HG03108 (cell line): Measurements from ENCODE around the gene DIP2B.
"Not testable (repeated sequence)": the region's sequence is repeated elsewhere in the genome, so short reads cannot be mapped to it uniquely, and the experiment has no call there.

Experiments
- ATAC-seq: cut with Tn5 transposase; IDR thresholded peaks from one replicate; pipeline ENCODE4 v1.9.1; 2021; ENCODE audit warnings: moderate library complexity; ENCODE audit not compliant: unreplicated experiment

The DIP2B gene

DNA sequence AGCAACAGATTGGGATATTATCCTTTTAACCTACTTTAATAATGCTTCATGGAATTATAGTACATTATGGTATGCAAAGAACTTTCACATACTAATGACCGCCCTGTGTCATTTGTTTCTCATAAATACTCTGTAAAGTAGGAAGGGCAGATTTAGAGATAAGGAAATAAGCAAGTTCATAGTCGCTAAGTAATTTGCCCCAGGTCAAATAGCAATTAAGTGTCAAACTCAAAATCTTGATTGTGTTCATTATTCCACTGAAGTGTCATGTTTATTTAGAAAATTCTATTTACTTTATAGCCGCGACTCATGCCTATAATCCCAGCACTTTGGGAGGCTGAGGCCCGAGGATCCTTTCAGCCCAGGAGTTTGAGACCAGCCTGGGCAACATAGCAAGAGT is 160.4 kb downstream of the DIP2B start:
- no peak for ATAC-seq

GRCh38 chr12:50665609-50666008 is 160.8 kb downstream of the DIP2B start:
- no peak for ATAC-seq

GRCh38 chr12:50666023-50666422 is 161.2 kb downstream of the DIP2B start:
- ATAC-seq: no peak

- ATAC-seq: no peak
These were observed 167.4 kb downstream of the DIP2B start for GRCh38 chr12:50672158-50672557.

GRCh38 chr12:50676756-50677155 is 172.0 kb downstream of the DIP2B start:
- no peak for ATAC-seq

DNA sequence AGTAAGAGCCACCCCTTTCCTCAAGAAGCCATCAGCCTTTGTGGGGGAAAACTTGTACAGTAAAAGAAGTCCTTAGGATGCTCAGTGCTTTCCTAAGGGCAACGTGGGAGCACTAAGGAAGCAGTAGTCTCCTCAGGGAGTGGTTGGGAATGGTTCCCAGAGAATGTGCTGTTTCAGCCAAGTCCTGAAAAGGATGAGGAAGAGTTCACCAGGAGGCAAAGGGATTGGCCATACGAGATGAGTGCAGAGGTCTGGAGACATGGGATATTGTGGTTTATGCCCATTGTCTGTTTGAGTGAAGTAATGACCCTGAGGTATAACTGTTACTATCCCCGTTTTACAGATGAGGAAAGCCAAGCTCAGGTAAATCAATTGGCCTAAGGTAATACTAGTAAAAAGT is 173.1 kb downstream of the DIP2B start:
- no peak for ATAC-seq

- no peak for ATAC-seq
These were observed 174.0 kb downstream of the DIP2B start for GRCh38 chr12:50678650-50679365.

GRCh38 chr12:50679612-50680011 is 174.8 kb downstream of the DIP2B start:
- no peak for ATAC-seq

DNA sequence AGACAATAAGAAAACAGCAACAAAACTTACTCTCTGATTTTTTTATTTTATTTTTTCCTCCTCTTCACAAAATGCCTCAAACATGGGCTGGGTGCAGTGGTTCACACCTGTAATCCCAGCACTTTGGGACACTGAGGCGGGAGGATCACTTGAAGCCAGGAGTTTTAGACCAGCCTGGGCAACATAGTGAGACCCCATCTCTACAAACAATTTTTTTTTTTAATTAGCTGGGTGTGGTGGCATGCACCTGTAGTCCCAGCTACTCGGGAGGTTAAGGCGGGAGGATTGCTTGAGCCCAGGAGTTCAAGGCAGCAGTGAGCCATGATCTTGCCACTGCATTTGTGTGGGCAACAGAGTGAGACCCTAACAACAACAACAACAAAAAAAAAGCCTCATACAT is 176.3 kb downstream of the DIP2B start:
- ATAC-seq: not testable (repeated sequence)

DNA sequence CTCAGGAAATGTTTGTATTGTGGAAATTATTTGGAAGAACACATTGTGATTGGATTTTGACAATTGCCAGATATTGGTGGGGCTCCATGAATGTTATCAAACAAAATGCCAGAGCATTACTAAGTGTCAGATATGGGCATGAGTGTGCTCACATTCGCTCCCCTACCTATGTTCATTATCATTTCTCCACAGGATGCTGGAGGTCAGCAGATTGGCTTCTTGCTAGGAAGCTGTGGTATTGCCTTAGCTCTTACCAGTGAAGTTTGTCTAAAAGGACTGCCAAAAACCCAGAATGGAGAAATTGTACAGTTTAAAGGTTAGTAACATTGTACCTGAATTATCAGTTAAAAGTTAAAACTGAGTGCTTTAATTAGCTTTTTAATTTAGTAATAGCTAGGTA is 180.9 kb downstream of the DIP2B start:
- no peak for ATAC-seq

- ATAC-seq: no peak
These were observed 181.6 kb downstream of the DIP2B start for GRCh38 chr12:50686406-50686805.

- ATAC-seq: no peak
These were observed 182.2 kb downstream of the DIP2B start for GRCh38 chr12:50686976-50687375.

GRCh38 chr12:50689437-50689836 is 184.7 kb downstream of the DIP2B start:
- ATAC-seq: no peak

GRCh38 chr12:50690925-50691324 is 186.1 kb downstream of the DIP2B start:
- ATAC-seq: no peak

GRCh38 chr12:50695961-50696360 is 191.2 kb downstream of the DIP2B start:
- no peak for ATAC-seq

DNA sequence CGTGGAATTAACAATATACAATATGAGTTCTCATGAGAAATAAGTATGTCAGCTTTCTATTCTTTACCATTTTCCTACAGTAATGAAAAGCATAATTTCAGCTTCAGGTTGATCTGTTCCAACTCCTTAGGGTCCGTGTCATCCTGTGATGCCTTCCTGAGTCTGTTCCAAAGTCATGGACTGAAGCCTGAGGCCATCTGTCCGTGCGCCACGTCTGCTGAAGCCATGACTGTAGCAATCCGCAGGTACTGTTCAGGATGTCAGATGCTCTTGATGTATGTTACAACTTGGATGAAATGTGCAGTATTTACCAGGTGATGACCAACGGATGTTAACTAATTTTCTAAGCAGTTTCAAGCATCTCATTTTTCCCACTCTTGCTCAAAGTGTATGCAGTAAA is 192.1 kb downstream of the DIP2B start:
- ATAC-seq: no peak

- ATAC-seq: no peak
These were observed 194.4 kb downstream of the DIP2B start for GRCh38 chr12:50699154-50699553.

DNA sequence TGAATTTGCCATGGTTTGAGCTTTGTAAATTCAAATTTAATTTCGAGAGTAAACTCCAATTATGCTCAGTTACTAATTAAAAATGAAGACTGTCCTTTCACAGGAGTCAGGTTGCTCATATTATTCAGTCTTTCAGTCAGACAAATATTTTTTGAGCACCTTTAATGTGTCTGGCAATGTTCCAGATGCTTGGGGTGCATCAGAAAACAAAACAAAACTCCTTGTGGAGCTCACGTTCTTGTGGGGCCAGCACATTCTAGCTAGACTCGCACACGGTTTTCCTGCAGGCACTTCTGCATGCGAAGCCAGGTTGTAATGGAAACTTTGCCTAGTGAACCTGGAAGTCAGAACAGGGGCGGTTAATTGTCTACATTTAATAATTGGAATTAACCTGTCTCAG is 195.2 kb downstream of the DIP2B start:
- no peak for ATAC-seq

DNA sequence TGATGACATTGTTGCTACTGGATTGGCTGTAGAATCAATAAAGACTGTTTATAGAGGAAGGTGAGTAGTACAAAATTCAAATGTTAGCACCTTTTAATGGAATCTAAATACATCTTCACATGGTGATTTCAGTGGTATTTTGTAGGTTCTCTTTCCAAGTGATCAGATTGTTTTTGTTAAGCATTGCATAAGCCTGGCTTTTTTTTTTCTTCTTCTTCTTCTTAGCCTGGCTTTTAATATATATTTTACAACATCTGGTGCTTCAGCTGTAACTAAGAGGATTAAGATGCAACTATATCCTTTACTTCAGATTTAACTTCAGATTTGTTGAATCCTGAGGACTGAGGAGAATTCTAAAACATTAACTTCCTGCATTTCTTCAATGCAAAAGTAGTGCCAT is 201.8 kb downstream of the DIP2B start:
- ATAC-seq: no peak

DNA sequence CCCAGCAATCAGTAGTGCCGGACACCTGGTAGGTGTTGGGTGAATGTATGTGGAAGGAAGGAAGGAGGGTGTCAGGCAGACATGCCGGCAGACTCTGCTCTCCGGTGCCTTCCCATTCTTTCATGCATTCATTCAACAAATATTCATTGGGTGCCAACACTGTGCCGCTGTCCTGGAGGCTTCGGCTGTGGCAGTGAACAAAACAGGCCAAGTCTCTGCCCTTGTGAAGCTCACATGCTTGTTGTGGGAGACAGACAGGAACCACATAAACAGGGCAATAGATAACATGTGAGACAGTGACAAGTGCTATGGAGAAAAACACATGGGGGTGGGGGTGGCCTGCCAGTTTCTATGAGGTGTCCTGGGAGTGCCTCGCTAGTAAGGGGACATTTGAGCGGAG is 202.6 kb downstream of the DIP2B start:
- ATAC-seq: no peak

GRCh38 chr12:50708631-50709030 is 203.8 kb downstream of the DIP2B start:
- ATAC-seq: no peak

DNA sequence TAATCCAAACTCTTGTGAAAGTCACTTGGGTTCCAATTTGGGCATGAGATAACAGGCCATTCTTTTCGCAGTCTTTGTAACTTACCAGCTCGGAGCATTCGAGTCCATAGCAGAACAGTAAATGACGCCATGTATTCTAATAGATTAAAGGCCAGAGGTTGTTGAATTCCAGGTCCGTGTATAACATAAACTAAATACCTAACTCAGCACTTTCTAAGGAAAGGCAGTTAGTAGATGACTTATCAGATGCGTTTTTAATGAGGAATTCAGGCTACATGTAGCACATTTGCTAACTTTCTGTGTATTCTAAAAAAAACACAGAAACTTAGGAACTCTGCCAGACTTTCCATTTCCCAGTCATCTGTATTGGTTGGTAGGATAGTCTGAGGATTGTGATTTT is 206.3 kb downstream of the DIP2B start:
- no peak for ATAC-seq

DNA sequence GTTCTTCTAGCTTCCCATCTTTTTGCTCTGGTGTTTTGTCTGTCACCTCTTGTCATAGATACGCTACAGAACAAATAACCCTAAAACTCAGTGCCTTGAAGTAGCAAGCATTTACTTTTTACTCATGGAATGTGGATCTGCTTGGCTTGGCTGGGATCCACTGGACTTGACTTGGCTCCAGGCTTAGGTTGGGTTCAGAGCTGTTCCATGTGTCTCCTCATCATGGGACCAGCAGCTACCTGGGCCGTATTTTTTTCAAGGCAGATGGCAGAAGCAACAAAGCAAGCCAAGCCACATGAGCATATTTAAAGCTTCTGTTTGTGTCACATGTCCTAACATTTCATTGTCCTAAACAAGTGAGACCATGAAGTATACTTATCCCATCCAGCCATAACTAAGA is 210.4 kb downstream of the DIP2B start:
- no peak for ATAC-seq
